Activated CD4-positive, CD25-positive, alpha-beta regulatory T cell (primary cell): Measurements from ENCODE around the gene NXT1.
"Not testable (repeated sequence)": the region's sequence is repeated elsewhere in the genome, so short reads cannot be mapped to it uniquely, and the experiment has no call there.

ENCODE experiments used
- DNase-seq, 4 experiments: peaks; one replicate each; lab custom pipeline; 2025; lab: John Stamatoyannopoulos, UW

The NXT1 gene

DNA sequence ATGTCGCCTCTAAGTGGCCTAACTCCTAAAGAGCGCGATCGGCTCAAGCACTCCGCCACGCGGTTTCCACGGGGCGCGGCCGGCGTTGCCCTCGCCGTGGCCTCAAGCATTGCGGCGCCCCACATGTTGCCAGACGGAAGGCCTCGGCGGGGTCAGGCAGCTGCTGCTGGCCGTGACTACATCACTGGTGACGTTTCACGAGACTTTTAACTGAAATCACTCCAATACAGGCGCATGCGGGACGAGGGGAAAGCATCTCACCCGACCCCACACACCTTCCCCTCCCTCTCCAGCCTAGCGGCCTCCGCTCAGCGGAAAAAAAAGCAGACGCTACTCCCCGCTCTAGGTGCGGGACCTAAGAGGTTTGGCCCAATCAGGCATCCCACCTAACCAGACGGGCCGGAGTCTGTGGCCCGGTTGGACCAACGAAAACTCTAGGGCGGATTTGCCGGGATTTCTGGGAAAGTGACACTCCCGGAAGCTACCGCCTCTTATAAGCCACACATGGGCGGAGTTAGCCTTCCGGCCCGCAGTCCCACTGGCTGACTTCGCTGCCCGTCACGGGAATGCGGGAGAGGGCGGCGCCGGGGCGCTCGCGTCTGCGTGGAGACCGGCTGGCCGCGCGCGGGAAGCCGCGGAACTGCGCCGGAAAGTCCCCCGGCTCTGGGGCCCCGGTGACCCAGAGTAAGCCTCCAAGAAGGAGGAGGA, at the start of gene NXT1:
Gene NXT1, plus strand, starts transcription at position 596 of the 708 bp plus-strand sequence. CDS start 3,251 bp downstream, outside the sequence.
- DNase-seq: peak; percentile 78 to 95 (median 86)

- no peak for DNase-seq
Observed at GRCh38 chr20:23301436-23302050, 49.0 kb upstream of the NXT1 start.

DNA sequence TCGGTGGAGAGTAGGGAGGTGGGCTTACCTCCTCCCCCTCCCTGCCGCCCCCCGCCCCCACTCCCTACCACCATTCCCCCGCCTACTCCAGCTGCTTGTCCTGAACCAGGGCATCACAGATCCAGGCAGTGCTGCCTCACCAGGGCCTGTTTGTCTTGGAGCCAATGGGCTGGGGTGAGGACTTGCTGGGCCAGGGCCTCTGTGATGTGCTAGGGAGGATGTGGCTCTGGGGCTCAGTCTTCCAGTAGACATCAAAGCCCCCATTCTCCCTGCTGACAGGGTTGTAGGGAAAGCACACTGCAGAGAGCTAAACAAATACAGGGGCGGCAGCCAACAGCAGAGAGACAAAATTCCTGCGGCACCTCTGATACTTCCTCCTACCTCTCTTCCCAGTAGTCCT, 48.2 kb upstream of the NXT1 start:
- DNase-seq: no peak

GRCh38 chr20:23302801-23303200, 47.8 kb upstream of the NXT1 start:
- no peak for DNase-seq

GRCh38 chr20:23303325-23304102, 47.1 kb upstream of the NXT1 start:
- no peak for DNase-seq

- no peak for DNase-seq
Observed at GRCh38 chr20:23304616-23305015, 46.0 kb upstream of the NXT1 start.

- no peak for DNase-seq
Observed at GRCh38 chr20:23305098-23305497, 45.5 kb upstream of the NXT1 start.

GRCh38 chr20:23307393-23307792, 43.2 kb upstream of the NXT1 start:
- not testable (repeated sequence) for DNase-seq

DNA sequence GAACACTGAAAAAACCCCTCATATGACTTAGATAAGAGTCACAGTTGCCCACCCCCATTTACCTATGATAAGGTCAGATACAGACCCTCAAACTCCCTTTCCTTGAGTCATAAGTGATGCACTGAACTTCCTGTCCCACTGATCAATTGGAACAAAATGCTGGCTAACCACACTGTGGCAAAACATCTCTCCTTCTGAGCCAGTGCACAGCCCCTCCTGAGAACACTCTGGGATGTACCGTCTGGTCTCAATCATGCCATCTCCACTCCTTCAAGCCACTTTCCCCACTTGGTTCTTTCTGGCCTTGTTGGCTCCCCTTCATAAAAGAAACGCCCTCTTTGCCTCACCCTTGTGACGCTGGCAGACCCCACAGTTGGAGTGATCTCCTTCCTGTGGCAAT, 42.6 kb upstream of the NXT1 start:
- no peak for DNase-seq

GRCh38 chr20:23308908-23309307, 41.7 kb upstream of the NXT1 start:
- no peak for DNase-seq

DNA sequence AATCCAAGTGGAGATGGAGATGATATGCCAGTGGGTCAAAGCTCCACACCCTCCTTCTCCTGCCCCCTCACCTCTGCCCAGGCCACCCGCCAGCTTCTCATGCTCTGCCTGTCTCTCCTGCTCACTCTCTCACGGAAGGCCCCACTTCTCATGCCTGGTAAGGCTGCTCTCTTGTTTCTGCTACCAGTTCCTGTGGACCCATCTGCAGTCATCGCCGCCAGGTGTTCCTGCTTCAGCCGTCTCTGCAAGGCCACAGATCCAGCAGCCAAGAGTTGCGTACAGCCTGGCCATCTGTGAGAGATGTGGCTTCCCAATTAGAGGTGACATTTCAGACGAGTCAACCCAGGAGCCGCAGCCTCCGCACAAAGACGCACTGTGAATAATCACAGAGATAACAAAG, 40.8 kb upstream of the NXT1 start:
- no peak for DNase-seq

DNA sequence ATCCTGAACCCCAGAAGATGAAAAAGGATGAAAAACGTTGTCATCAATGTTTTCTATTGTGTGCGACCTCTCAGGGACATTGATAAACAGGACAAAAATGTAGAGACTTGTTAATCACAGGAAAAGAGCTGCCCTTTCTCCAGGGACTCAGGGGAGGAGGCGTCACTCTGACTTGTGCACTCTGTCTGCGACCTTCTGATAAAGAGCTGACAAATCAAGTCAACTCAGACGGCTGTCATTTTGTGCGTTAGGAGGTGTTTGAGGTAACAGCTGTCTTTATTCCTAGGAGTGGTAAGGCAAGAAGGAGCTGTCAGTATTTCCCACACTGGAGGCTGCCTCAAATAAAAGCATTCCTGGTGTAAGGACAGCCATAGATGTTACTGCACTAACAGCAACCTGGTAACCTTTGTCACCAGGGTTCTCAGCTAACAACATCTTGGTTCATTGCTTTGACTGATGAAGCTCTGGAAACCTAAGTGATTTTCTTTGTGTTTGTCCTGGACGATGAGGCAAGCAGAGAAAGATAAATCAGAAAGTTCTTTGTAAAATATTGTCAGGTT, 38.6 kb upstream of the NXT1 start:
- DNase-seq: no peak

DNA sequence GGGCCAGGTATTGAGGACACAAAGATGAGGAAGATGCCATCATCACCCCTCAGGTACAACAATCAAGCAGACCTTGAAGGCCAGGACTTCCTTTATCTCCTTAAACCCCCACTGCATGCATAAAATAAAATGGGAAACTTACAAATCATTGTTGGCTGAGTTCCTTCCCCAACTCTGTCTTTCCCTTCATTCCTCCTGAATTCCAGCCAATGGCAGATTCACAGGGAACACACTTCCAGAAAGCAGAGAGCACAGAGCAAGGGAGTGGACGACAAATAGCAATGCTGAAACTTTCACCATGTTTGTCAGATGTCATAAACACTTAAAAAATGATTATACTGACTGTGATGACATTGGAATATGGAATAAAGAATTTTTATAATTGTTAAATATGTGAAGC, 37.3 kb upstream of the NXT1 start:
- no peak for DNase-seq

GRCh38 chr20:23314699-23315098, 35.9 kb upstream of the NXT1 start:
- no peak for DNase-seq

DNA sequence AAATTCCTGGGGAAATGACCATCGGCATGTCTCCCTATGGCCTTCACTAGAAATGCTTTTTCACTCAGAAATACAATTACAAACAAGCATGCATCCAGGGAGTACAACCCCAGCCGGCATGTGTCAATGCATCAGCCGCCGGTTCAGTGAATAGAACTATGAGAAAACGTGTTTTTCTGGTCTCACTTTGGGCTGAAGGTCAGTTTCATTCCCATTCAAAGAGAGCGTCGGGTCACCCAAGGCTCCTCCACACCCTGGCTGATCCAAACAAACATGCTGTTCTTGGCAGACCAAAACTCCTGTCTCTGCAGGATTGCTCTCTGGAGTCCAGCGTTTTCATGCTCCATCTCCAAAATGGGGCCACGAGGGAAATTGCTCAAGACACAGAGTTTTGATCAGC, 35.5 kb upstream of the NXT1 start:
- DNase-seq: no peak

DNA sequence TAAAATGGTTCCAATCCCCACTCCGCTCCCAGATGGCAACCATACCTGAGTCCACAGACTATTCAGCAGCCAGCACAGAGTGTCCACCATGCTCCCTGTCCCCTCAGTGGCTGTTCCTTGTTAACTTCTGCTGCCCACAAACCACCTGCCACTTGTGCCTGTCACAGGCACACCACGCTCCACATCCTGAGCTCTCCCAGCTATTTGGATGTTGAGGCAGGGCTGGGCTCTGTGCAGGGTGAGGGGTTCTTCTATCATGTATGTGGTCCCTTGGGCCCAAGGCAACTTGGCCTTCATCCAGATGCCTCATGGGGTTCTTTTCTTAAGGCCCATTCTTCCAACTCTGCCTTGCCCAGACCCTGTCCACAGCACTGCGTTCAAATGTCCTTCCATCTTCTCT, 34.0 kb upstream of the NXT1 start:
- DNase-seq: no peak

DNA sequence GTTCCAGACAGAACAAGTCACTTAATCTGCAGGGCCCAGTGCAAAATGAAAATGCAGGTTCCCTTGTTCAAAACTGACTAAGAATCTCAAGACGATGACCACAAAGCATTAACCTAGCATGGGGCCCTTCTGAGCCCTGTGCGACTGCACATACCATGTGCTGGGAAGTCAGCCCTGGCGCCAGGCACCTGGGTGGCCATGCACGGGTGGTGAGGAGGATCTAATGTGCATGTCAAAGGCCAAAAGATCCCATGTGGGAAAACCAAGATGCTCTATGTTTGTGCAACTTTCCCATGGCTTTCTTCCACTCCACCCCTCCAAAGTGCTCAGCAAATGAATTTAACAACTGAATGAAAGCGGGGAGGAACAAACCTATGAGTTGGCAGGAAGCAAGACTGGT, 33.5 kb upstream of the NXT1 start:
- DNase-seq: no peak

GRCh38 chr20:23318347-23318746, 32.2 kb upstream of the NXT1 start:
- no peak for DNase-seq

DNA sequence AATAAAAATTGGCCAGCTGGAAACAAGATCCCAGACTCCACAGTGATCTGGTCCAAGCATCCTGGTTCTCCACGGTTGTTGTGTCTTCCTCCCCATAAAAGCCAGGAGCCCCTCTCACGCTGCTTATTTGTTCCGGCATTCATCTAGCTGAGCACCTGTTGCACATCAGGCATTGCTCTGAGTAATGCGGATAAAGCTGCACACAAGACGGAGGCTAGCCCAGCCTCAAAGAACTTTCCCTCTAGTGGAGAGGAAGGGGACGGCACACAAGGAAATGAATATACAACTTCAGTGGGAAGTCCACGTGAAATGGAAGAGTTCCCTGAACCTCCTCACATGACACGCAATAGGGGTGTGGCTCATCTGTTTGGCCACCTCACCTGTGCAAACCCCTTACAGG, 30.3 kb upstream of the NXT1 start:
- DNase-seq: no peak

DNA sequence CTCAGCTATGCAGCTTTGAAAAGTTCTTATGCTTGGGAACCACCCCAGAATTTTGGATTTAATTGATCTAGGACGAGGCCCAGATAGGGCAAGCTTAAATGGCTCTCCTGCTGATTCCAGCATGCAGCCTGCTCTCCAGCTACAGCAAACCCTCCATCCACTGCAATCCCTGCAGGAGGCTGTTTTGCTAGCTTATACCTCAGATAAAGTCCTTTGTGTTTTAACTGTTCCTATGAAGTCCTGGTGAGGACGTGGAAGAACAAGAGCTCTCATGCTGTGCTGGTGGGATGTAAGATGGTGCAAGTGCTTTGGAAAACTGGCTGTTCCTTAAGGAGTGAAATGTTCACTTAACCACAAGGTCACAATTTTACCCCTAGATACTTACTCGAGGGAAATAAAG, 25.5 kb upstream of the NXT1 start:
- DNase-seq: no peak

DNA sequence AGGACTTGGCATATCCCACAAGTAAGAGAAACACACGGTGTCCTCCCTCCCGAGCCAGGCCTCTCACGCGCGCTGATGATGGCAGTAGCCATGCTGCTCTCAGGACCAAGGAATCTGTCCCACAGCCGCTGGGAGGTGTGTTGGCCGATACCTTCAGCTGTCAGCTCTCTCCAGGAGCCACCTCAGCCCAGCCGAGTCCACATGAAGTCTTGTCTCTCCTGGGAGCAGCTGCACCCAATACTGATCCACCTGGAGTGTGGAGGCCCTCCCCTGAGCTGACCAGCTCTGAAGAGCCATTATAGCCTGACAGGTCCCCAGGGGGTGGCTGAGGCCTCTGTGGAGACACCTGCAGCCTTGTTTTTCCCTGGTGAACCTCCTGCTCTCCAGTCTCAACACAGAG, 23.8 kb upstream of the NXT1 start:
- no peak for DNase-seq

GRCh38 chr20:23327617-23328333, 22.8 kb upstream of the NXT1 start:
- no peak for DNase-seq
